Thoracic aorta (tissue), 2 donors: ENCODE results near the gene PLEKHA6. TPM values are rescaled to one million over a fixed set of nuclear protein-coding genes. Genes with fewer than 3 reads are reported as not detected.

ENCODE experiments used
- ATAC-seq: fragments of 150-250 bp; one replicate; pipeline ENCODE4 v1.8.0; 2017; ENCODE audit warnings: low read depth; ENCODE audit not compliant: insufficient number of reproducible peaks, low FRiP score
- DNase-seq: peaks from one replicate; pipeline ENCODE4 v3.0.0-alpha.2; 2020; ENCODE audit warnings: low spot score
- H3K27ac ChIP-seq, 2 donors: fragments of 200-600 bp; sonication (generic); 1 replicate in 1 of 2; 2 replicates in 1 of 2; pipeline ENCODE4 v1.5.1; 2016; ENCODE audit warnings: mild to moderate bottlenecking in 2 of 2, moderate library complexity in 2 of 2
- H3K27me3 ChIP-seq: fragments of 200-600 bp; sonication (generic); replicated peaks from 2 replicates; pipeline ENCODE4 v1.6.0; 2016; ENCODE audit warnings: mild to moderate bottlenecking; ENCODE audit not compliant: insufficient read depth
- H3K36me3 ChIP-seq: fragments of 200-600 bp; sonication (generic); one replicate; pipeline ENCODE4 v1.5.1; 2016
- H3K4me1 ChIP-seq, 2 donors: fragments of 200-600 bp; sonication (generic); 1 replicate in 1 of 2; 2 replicates in 1 of 2; pipeline versions ENCODE4 v1.5.1 to v1.6.0; 2016; ENCODE audit warnings: low read depth in 2 of 2, mild to moderate bottlenecking in 1 of 2; ENCODE audit not compliant: control insufficient read depth in 1 of 2
- H3K4me3 ChIP-seq: fragments of 200-600 bp; sonication (generic); 2 replicates; pipeline ENCODE4 v1.5.1; 2016; ENCODE audit warnings: mild to moderate bottlenecking
- H3K9me3 ChIP-seq: fragments of 200-600 bp; sonication (generic); 2 replicates; pipeline ENCODE4 v1.5.1; 2016
- CTCF ChIP-seq: fragments of 200-600 bp; sonication (generic); IDR thresholded peaks from one replicate; pipeline ENCODE4 v1.5.1; 2019; ENCODE audit warnings: antibody characterized with exemption
- total RNA-seq, 2 donors: library from RNA; depleted of rRNA; stranded (reverse); fragments of >200 nt; gene quantifications; one replicate each; pipeline versions ENCODE4 v1.1.0 to v1.2.3, GENCODE V29; 2016

Gene PLEKHA6
- total RNA-seq, 2 donors from 2014 or later, result 5.1 to 6.9 TPM

GRCh38 chr1:204292740-204293139 lies 67.0 kb downstream of the PLEKHA6 start:
- Histone ChIP-seq H3K36me3 (no peaks in the 10 kb centered on the region), H3K4me1 (peaks cover 4 to 13% of the 10 kb centered on the region in 2 donors), H3K27me3 (no peaks in the 10 kb centered on the region), H3K9me3 (no peaks in the 10 kb centered on the region), H3K4me3 (no peak overlapping the region), H3K27ac (no peak overlapping the region)
- ATAC-seq (no peak), DNase-seq (no peak)
- no peak for TF ChIP-seq CTCF

GRCh38 chr1:204289280-204289679 lies 70.4 kb downstream of the PLEKHA6 start:
- no peak overlapping the region for H3K4me3 ChIP-seq
- no peaks in the 10 kb centered on the region for H3K36me3 ChIP-seq
- H3K27me3 ChIP-seq, result no peaks in the 10 kb centered on the region
- H3K4me1 ChIP-seq, result peaks cover 4 to 16% of the 10 kb centered on the region in 2 donors
- H3K9me3 ChIP-seq, result no peaks in the 10 kb centered on the region
- ATAC-seq (no peak), DNase-seq (no peak)
- H3K27ac ChIP-seq, result no peak overlapping the region
- no peak for TF ChIP-seq CTCF

- Histone ChIP-seq H3K4me1 (peaks cover 4 to 6% of the 10 kb centered on the region in 2 donors), H3K36me3 (no peaks in the 10 kb centered on the region), H3K4me3 (no peak overlapping the region), H3K27me3 (no peaks in the 10 kb centered on the region), H3K9me3 (no peaks in the 10 kb centered on the region), H3K27ac (no peak overlapping the region)
- no peak for DNase-seq
- no peak for TF ChIP-seq CTCF
- no peak for ATAC-seq
Observed at GRCh38 chr1:204288021-204288588, 71.6 kb downstream of the PLEKHA6 start.

- ATAC-seq, result no peak
- TF ChIP-seq CTCF, result no peak
- Histone ChIP-seq H3K9me3 (no peaks in the 10 kb centered on the region), H3K27me3 (no peaks in the 10 kb centered on the region), H3K36me3 (no peaks in the 10 kb centered on the region), H3K4me3 (peak overlapping the region; percentile 32), H3K27ac (no peak overlapping the region), H3K4me1 (peaks cover 4 to 6% of the 10 kb centered on the region in 2 donors)
- DNase-seq, result no peak
Observed at GRCh38 chr1:204287466-204287891, 72.2 kb downstream of the PLEKHA6 start.

GRCh38 chr1:204286831-204287421 lies 72.8 kb downstream of the PLEKHA6 start:
- H3K36me3 ChIP-seq, result no peaks in the 10 kb centered on the region
- H3K4me3 ChIP-seq, result peak overlapping the region; percentile 32
- no peaks in the 10 kb centered on the region for H3K9me3 ChIP-seq
- DNase-seq (no peak), ATAC-seq (no peak)
- TF ChIP-seq CTCF, result no peak
- H3K27me3 ChIP-seq, result no peaks in the 10 kb centered on the region
- peaks cover 4 to 6% of the 10 kb centered on the region in 2 donors for H3K4me1 ChIP-seq
- no peak overlapping the region for H3K27ac ChIP-seq
